GM21619 (cell line): ENCODE results near the gene SLC13A1.
"Not testable (repeated sequence)": the region's sequence is repeated elsewhere in the genome, so short reads cannot be mapped to it uniquely, and the experiment has no call there.

Source experiments
- ATAC-seq: cut with Tn5 transposase; IDR thresholded peaks from one replicate; pipeline ENCODE4 v1.9.1; 2021; ENCODE audit not compliant: unreplicated experiment

The SLC13A1 gene

GRCh38 chr7:123131961-123132360 lies 67.8 kb downstream of the SLC13A1 start:
- no peak for ATAC-seq

- ATAC-seq: no peak
Observed at GRCh38 chr7:123131556-123131955, 68.2 kb downstream of the SLC13A1 start.

GRCh38 chr7:123131140-123131539 lies 68.6 kb downstream of the SLC13A1 start:
- ATAC-seq: no peak

GRCh38 chr7:123126691-123127090 lies 73.1 kb downstream of the SLC13A1 start:
- no peak for ATAC-seq

GRCh38 chr7:123126171-123126570 lies 73.6 kb downstream of the SLC13A1 start:
- ATAC-seq: no peak

- ATAC-seq: no peak
Observed at GRCh38 chr7:123125231-123125630, 74.5 kb downstream of the SLC13A1 start.

- ATAC-seq: no peak
Observed at GRCh38 chr7:123122916-123123315, 76.9 kb downstream of the SLC13A1 start.

- no peak for ATAC-seq
Observed at GRCh38 chr7:123120286-123120685, 79.5 kb downstream of the SLC13A1 start.

- no peak for ATAC-seq
Observed at GRCh38 chr7:123115331-123115730, 84.4 kb downstream of the SLC13A1 start.

GRCh38 chr7:123114288-123114687 lies 85.5 kb downstream of the SLC13A1 start:
- no peak for ATAC-seq

GRCh38 chr7:123112833-123113232 lies 86.9 kb downstream of the SLC13A1 start:
- ATAC-seq: no peak

- no peak for ATAC-seq
Observed at GRCh38 chr7:123099712-123100111, 100.1 kb downstream of the SLC13A1 start.

GRCh38 chr7:123096976-123097375 lies 102.8 kb downstream of the SLC13A1 start:
- ATAC-seq: no peak

GRCh38 chr7:123096434-123096833 lies 103.3 kb downstream of the SLC13A1 start:
- no peak for ATAC-seq

- no peak for ATAC-seq
Observed at GRCh38 chr7:123090456-123090855, 109.3 kb downstream of the SLC13A1 start.

- ATAC-seq: not testable (repeated sequence)
Observed at GRCh38 chr7:123086910-123087309, 112.9 kb downstream of the SLC13A1 start.

- not testable (repeated sequence) for ATAC-seq
Observed at GRCh38 chr7:123084861-123085260, 114.9 kb downstream of the SLC13A1 start.

GRCh38 chr7:123079021-123079420 lies 120.7 kb downstream of the SLC13A1 start:
- ATAC-seq: no peak

- no peak for ATAC-seq
Observed at GRCh38 chr7:123075838-123076467, 123.8 kb downstream of the SLC13A1 start.

- ATAC-seq: peak; percentile 66
Observed at GRCh38 chr7:123070702-123071286, 129.0 kb downstream of the SLC13A1 start.

GRCh38 chr7:123067814-123068213 lies 132.0 kb downstream of the SLC13A1 start:
- ATAC-seq: no peak
